Renal cortex interstitium (tissue), 11 donors: Measurements from ENCODE around the gene DYNC1H1. TPM values are rescaled to one million over a fixed set of nuclear protein-coding genes. Genes with fewer than 3 reads are reported as not detected.
"Not testable (repeated sequence)": the region's sequence is repeated elsewhere in the genome, so short reads cannot be mapped to it uniquely, and the experiment has no call there.

Experiments used
- DNase-seq, 11 donors: peaks; one replicate each; pipeline ENCODE4 v3.0.0-alpha.2; 2013; ENCODE audit warnings: low read depth in 9 of 11, low spot score in 4 of 11; ENCODE audit errors: extremely low read depth in 1 of 11
- polyA plus RNA-seq, 3 donors: library from polyadenylated mRNA; unstranded; fragments of 120-200 nt; gene quantifications; one replicate each; pipeline ENCODE4 v1.2.1, GENCODE V29; 2013; ENCODE audit not compliant: insufficient read length in 3 of 3

The DYNC1H1 gene
- polyA plus RNA-seq, 3 donors = 335 to 380 (median 342) TPM

DNA sequence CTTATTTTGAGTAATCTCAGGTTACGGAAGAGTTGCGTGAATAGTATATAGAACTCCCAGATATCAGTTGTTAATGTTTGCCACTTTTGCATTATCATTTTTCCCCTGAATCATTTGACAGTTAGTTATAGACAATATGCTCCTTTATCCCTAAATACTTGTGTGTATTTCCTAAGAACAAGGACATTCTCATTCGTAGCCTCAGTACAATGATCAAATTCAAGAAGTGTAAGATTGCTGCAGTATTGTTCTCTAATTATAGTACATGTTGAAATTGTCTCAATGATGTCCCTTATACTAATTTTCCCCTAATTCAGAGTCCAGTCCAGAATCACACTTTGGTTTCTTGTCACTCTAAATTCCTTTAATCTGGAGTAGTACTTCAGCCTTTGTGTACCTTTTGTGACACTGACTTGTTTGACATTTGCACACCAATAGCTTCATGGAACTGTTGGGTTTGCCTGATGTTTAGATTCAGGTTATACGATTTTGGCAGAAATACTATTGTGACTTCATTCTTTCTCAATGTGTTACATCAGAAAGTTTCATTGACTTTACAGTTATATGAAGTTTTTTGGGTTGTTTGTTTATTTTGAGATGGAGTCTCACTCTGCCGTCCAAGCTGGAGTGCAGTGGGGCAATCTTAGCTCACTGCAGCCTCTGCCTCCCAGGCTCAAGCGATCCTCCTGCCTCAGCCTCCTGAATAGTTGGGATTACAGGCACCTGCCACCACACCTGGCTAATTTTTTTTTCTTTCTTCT lies 13.1 kb downstream of the DYNC1H1 start:
- DNase-seq = no peak

DNA sequence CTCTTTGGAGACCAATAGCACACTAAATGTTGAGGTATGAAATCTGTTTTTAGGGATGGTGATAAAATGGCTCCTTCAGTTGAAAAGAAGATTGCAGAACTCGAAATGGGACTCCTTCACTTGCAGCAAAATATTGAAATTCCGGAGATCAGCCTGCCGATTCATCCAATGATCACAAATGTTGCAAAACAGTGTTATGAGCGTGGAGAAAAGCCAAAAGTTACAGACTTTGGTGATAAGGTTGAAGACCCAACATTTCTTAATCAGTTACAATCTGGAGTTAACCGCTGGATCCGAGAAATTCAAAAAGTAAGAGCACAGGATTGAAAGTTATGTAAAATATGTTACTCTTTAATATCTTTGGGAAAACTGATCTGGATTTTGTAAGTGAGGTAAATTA lies 15.3 kb downstream of the DYNC1H1 start:
- DNase-seq = no peak

DNA sequence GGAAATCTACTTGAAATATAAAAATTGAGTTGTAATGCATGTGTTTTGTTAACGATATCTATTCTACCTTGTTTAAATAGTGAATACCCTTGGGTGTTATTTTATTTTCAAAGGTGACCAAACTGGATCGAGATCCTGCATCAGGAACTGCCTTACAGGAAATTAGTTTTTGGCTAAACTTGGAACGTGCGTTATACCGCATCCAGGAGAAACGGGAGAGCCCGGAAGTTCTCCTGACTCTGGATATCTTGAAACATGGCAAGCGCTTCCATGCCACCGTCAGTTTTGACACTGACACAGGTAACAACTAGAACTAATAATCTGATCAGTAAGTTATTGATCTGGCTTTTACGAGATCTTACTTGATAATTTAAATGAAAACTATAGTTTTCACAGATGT lies 15.9 kb downstream of the DYNC1H1 start:
- DNase-seq = no peak

DNA sequence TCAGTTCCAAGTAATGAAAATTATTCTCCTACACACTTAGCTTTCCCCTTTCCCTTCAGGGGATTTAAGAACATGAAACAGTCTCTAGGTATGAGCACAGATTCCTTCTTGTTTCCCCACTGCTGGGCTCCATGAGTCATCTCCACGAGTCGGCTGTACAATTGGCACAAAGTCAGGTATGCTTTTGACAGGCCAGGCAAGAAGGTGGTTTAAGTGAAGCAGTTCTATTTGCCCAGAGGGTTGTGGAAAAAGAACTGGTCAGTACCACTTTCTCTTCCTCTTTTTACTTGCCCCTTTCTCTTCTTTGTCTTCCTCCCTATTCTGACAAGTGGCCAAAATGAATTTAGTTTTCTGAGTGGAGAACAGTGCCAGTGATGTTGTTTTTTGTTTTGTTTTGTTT lies 16.3 kb downstream of the DYNC1H1 start:
- no peak for DNase-seq

DNA sequence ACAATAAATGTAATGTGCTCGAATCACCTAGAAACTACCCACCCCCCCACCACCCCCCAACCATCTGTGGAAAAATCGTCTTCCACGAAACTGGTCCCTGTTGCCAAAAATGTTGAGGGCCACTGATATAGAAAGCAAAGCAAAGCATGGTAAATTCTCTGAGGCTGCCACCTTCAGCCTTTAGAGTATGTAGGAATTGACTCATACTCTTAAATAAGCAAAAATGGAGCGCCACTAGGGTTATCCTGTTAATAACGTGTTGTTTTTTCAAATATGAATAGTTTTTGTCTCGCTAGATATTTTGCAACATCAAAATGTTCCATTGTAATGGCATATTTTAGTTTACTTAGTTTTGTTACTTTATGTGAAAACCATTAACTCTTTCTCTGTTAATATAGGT lies 18.2 kb downstream of the DYNC1H1 start:
- DNase-seq = no peak

DNA sequence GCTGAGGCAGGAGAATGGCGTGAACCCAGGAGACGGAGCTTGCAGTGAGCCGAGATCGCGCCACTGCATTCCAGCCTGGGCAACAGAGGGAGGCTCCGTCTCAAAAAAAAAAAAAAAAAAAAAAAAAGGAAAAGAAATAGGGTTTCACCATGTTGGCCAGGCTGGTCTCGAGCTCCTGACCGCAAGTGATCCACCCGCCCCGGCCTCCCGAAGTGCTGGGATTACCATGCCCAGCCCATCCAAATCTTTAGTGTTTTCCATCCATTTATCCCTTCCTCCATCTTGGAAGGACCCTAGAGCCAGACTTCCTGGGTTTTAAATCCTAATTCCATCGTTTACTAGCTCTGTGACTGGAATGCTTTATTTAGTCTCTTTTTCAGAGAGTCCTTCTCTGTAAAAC lies 20.5 kb downstream of the DYNC1H1 start:
- DNase-seq = not testable (repeated sequence)

DNA sequence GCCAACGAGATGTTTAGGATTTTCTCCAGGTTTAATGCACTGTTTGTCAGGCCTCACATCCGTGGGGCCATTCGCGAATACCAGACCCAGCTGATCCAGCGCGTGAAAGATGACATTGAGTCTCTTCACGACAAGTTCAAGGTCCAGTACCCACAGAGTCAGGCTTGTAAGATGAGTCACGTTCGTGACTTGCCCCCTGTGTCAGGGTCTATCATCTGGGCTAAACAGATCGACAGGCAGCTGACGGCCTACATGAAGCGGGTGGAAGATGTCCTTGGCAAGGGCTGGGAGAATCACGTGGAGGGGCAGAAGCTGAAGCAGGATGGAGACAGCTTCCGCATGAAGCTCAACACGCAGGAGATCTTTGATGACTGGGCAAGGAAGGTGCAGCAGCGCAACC lies 21.6 kb downstream of the DYNC1H1 start:
- no peak for DNase-seq

DNA sequence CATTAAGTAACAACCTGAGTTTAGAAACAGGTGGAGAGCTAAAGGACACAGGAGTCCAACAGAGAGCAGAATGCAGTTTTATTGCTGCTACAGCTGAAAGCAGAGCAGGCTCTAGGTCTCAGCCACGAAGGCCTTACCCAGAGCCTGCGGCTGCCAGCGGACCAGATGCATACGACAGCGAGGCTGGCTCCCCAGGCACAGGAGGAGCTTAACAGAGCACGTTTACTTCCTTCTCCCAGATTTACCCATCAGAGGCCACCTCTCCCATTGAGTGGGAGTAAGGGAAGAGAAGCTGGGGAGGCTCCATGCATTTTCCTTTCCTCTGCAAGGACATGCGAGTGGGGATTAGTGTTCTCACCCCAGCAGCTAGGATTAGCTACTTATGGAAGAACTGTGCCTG lies 22.6 kb downstream of the DYNC1H1 start:
- no peak for DNase-seq

DNA sequence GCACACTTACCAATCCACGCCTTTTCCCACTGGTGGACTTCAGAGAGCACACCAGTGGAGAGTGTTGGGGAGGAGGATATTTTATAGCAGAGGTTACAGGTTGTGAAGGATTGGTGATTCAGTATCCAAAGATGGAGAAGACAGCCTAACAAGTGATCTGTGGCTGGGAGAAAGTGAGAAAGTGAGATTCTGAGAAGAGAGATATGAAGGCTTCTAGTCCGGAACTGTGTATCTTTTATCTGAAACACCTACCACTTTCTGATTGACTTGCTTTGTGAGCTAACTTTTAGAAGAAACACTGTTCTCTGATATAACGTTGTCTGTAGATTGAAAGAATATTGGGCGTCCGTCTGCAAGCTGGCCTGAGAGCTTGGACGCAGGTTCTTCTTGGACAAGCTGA lies 24.0 kb downstream of the DYNC1H1 start:
- DNase-seq = no peak

DNA sequence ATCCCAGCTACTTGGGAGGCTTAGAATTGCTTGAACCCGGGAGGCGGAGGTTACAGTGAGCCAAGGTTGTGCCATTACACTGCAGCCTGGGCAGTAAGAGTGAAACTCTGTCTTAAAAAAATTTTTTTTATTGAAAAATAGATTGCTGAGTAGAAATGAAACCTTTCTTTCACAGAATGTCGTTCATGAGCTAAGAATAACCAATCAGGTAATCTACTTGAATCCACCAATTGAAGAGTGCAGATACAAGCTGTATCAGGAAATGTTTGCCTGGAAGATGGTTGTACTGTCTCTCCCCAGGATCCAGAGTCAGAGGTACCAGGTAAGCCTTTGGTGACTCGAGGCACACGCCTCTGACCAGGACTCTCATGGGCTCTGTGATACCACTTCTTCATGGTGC lies 27.0 kb downstream of the DYNC1H1 start:
- DNase-seq = no peak

DNA sequence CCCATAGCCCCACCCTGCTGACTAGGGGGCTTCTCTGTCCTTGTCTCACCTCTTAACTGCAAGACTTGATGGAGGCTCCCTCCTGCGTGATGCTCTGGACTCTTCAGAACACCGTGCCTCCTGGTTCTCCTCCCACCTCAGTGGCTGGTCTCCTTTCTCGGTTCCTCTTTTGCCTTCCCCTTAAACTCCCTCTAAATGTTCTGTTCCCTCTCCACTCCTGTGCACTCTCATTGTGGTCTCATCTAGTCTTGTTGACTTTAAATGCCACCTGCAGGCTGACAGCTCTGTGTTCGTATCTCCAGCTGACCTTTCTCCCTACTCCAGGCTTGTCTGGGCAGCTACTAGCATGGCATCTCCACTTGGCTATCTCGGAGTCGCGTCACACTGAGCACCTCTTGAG lies 28.3 kb downstream of the DYNC1H1 start:
- no peak for DNase-seq

DNA sequence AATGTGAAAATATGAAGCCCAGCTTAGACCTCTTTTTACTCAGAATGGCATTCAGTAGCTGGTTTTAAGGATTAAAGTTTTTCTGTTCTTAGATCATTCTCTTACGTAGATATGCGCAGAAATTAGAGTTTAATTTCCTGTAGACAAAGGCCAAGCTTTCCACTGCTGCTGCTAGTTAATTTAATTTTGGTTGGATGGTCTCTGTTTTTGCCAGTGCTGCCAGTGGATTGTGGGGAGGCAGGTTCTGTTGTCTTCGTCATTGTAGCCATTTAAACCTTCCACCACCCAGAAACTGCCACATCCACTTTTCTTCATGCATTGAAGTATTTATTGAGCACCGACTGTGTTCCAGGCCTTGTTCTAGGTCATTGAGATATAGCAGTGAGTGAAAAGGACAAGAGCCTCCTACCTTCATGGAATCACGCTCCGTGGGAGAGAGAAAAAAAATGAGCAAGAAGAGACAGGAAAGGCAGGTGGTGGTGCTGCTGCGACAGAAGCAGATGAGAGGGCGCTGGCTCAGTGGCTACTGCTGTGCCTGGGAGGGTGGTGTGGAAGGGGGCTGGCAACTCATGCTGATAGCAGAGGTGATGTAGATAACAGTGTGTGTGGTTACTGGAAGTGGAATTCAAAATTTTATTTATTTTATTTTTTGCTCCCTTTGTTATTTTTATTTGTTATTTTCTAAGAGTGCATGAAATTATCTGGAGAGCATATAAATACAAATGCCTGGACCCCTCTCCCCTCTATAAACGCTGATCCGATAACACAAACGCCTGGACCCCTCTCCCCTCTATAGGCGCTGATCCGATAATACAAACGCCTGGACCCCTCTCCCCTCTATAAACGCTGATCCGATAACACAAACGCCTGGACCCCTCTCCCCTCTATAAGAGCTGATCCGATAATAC lies 33.3 kb downstream of the DYNC1H1 start:
- DNase-seq = no peak

DNA sequence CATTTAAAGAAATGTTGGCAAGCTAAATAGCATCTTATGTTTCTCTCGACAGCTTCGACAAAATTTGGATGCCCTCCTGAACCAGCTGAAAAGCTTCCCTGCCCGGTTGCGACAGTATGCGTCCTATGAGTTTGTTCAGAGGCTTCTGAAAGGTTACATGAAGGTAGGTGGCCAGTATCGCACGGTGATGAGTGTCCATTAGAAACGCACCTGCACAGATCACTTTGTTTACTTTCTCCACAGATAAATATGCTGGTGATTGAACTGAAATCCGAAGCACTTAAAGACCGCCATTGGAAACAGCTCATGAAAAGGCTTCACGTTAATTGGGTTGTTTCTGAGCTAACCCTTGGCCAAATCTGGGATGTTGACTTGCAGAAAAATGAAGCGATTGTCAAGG lies 36.5 kb downstream of the DYNC1H1 start:
- no peak for DNase-seq

DNA sequence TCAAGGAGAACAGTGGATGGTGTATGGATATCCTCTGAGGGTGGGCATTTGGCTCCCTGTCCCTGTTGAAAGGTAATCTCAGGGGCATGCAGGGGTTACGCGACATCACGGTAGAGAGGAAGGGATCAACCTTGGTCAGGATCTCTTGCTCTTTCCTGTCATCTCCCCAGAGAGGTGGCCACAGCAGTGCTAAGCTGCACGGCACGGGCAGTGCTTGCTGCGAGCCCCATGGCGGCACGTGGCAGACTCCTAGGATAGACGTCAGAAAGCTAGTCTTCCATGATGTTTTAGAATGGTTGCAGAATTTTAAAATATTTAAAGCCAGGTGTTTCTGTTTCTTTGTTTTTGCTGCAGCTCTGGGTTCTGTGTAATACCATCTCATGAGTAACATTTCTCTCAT lies 41.0 kb downstream of the DYNC1H1 start:
- DNase-seq = no peak

DNA sequence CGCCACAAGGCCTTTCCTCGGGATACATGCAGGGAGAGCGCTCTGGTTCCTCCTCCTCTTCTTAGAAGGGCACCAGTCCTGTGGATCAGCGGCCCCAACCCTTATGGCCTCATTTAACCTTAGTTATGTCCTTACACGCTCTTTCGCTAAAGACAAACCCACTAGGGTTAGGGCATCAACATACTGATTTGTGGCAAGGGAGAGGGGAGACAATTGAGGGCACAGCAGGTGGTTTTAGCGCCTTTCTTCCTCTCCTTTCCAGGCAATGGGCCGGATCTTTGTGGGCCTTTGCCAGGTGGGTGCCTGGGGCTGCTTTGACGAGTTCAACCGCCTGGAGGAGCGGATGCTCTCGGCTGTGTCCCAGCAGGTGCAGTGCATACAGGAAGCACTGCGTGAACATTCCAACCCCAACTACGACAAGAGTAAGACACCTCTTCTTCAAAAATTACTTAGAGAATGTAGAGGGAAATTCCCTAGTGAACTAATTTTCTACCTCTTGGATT lies 43.6 kb downstream of the DYNC1H1 start:
- DNase-seq = no peak

DNA sequence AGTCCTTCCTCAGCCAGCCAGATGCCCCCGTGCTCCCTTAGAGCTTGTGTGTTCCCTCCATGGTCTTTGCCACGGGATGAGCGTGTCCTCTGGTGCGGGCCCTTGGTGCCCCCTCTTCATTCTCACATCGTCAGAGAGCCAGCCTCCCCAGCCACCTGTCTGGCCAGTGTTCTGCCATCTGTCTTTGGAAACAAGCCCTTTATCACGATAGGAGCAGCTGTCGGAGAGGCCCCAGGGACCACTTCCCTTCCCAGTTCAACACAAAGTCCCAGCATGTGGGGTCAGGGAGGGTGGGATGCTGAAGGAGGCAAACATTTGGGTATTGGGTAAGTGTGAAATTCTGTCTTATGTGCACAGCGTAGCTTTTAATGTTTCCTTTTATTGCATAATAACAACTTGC lies 44.5 kb downstream of the DYNC1H1 start:
- DNase-seq = no peak

DNA sequence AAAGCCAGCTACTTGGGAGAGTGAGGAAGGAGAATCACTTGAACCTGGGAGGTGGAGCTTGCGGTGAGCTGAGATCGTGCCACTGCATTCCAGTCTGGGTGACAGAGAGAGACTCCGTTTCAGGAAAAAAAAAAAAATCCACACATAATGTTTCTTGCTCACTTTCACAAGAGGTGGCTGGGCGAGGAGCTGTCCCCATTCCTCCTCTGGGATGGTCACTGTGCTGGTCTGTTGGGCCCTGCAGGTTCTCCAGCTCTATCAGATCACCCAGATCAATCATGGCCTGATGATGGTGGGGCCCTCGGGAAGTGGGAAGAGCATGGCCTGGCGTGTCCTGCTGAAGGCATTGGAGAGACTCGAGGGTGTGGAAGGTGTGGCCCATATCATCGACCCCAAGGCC lies 47.3 kb downstream of the DYNC1H1 start:
- DNase-seq = no peak

DNA sequence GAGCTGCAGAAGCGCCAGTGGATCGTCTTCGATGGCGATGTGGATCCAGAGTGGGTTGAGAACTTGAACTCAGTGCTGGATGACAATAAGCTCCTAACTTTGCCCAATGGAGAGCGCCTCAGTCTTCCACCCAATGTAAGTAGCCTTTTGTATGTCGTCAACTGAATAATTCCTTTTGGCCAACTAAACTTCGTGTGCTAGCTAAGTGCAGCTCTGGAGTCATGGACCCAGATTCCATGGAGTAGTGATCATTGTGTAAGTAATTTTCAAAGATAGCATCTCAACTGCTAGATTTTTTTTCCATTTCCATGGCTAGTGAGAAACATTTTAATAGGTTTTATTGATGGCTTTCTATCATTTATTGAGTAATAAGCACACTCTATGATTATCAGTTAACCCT lies 48.0 kb downstream of the DYNC1H1 start:
- no peak for DNase-seq

DNA sequence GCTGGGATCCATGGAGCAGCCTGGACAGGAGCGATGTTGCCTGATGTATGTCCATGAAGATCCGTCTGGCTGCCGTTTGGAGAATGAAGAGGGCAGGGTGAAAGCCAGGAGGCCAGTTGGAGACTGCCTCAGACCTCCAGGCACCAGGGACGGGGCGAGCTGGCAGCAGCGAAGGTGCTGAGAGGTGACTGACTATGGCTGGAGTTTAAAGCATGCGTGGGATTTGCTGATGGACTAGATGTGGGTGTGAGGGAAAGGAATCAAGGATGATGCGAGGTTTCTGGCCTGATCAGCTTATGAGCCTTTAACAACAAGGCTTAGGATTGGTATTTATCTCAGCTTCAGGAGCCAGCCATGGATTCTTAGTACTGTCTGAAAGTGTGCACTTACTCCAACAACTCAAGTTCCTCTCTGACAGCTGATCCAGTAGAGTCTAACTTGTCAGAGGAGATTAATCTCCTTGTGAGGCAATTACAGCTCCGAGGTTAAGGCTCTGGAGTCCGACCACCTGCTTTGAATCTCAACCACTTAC lies 49.4 kb downstream of the DYNC1H1 start:
- DNase-seq = no peak

DNA sequence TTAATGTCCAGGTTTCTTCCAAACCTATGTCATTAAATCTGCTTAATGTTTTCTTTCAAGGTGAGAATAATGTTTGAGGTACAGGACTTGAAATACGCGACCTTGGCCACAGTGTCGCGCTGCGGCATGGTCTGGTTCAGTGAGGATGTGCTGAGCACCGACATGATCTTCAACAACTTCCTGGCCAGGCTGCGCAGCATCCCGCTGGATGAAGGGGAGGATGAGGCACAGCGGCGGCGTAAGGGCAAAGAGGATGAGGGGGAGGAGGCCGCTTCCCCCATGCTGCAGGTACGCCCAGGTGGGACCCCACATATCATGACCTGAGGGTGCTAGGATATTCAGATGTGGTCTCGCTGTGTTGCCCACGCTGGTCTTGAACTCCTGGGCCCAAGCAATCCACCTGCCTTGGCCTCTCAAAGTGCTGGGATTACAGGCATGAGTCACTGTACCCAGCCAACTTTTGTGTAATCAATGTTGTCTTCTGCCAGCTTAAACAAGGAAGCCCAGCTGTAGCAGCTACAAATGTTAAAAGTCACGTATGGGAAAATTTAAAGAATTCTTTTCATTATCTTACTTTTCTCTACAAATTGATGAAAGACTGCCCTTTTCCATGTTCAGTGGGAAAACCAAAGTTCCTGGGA lies 50.8 kb downstream of the DYNC1H1 start:
- DNase-seq = no peak
